Measurements from ENCODE around the gene CMBL. TPM values are rescaled to one million over a fixed set of nuclear protein-coding genes. Genes with fewer than 3 reads are reported as not detected.

Gene CMBL
- total RNA-seq, 1 donor from 2014 or later, result 116 TPM

DNA sequence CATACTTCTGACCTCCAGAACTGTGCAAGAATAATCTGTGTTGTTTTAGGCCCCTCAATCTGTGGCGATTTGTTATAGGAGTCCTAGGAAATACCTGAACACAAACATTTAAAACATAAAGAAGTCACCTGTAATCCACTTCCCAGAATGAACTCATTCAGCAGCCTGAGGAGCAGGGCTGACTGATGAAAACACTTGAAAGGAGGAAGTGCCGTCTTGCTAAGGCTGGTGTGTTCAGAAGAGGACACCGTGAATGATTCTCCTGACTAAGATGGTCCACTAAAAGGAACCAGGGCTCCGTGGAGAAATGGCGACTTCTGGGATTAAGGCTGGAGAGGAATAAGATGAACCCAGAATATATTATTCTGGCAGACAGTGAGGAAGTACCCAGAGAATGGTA, 27.1 kb upstream of the CMBL start:
- DNase-seq (ENCODE audit: low spot score), result no peak
- no peak for ATAC-seq

DNA sequence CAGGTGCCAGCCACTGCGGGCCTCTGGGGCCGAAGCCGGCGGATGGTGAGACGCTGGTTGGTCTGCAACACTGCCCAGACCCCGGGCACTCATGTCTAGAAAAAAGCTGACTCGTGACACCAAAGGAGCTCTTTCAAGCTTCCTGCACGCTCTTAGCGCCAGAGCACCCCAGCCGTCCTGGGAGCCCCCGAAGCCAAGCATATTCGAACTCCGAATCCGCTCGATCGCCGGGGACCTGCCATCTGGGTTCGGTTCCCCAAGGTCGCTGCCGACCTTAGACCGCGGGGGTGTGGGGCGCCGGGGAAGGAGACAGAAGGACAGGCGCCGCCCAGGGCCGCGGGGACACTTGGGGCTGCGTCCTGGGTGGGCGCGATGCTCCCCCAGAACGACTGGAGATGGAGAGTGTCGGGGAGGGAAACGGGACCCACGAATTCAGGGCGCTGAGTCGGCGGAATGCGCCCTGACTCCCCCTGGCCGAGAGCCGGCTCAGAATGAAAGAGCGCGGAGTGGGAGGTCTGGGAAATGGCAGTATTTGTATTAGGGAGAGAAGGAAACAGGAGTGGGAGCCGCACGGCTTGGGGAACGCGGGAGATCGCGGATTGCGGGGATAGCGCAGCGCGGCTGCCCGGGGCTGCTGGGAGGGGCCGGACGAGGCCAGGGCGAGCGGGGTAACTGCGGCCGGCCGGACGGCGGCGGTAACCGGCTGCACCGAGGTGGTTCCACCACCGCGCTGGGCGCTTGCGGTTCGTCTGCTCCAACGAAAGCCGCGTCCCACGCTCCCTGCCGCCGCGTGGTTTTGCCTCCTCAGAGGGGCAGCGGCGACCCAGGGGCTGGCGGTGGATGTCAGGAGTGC, 25.7 kb upstream of the CMBL start:
- ATAC-seq (peak; percentile 51), DNase-seq (ENCODE audit: low spot score) (peak; percentile 61)

DNA sequence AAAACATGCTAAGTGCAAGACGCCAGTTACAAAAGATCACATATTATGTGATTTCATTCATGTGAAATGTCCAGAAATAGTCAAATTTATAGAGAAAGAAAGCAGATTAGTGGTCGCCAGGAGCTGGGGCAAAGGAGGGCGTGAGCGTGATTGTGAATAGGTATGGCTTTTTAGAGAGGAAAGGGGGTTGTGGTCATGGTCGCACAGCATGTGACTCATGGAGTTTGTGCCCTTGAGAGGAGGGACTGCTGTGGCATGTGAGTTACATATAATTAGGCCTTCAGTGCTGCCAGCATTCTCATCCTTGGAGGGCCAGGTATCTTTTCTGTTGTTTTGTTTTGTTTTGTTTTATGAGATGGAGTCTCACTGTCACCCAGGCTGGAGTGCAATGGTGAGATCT, 24.6 kb upstream of the CMBL start:
- ATAC-seq, result no peak
- DNase-seq (ENCODE audit: low spot score), result no peak

DNA sequence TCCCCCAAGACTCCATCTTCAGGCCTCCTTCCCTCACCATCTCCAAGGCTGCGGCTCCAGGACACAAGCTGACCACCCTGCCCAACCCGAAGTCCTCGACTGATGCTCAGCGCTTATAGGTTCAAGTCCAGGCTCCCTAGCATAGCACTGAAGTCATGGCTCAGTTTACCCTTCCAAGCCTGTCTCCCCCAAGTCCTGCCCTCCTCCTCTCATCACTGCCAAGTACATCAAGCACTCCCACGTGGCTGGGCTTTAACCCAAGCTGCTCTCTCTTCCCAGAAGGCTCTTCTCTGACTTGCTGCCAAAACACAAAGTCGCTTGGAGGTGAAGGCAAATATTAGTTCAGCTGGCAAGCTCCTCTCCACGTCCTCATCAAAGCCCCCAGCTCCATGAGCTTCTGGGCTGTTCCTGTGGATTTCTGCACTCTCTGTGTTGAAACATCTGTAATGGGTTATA, 23.7 kb upstream of the CMBL start:
- DNase-seq (ENCODE audit: low spot score) (peak; percentile 95), ATAC-seq (peak; percentile 57)

DNA sequence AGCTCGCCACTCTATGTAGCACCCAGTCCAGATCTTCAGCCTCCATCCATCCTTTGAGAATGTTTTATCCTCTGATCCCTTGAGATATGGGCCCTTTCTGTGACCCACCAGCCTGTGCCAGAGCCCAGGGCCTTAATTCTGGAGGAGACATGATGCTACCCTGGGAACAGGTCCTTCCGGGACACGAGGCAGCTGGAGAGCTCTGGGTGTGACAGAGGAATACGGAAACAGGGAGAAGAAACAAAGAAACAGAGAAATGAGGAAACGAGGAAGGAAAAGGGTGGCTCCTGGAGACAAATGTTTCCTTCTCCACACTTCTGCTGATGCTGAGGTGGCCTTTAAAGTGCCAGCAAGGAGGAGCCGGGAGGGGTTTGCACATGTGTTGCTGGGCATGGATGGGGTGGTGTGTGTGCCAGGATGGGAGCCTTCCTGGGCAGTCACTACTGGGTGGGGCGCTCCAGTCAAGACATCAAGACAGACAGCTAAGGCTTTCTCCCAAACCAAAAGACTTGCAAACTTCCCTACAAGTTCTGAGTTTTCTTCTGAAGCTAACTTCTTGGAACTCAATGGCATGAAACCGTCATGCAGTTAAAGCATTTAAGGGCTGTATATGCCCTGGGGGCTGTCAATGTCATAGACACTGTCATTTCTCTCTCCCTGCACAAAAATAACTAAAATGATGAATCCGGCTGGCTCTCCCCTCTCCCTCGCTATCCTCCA, 23.0 kb upstream of the CMBL start:
- DNase-seq (ENCODE audit: low spot score), result peak; percentile 53
- ATAC-seq, result peak; percentile 28

DNA sequence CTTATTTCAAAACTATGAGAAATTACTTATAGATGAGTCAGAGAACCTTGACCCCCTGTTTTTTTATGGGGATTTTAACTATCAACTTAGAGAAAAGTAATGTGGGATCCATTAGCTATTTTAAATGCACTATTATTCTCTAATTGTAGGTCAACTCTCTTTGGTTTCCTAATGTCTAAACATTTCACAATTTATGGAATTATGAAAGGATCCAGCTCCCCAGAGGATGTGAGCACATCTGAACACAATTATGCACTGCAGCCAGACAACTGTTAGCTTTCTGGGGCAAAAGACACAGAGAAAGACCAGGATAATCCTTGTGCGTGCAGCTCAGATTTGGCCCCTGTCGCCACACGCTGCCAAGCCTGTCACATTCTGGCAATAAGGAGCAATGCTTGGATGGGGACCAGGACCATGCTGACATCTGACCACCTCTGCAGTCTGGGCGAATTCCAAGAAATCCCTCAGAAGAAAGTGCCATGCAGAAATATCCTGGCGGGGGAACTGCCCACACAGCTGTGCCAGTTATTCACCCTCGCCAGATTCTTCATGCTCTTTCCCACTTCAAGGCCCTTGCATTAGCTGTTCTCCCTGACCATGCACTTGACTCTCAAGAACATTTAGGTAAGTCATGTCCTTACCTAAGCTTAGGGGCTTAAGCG, 22.2 kb upstream of the CMBL start:
- DNase-seq (ENCODE audit: low spot score), result peak; percentile 87

DNA sequence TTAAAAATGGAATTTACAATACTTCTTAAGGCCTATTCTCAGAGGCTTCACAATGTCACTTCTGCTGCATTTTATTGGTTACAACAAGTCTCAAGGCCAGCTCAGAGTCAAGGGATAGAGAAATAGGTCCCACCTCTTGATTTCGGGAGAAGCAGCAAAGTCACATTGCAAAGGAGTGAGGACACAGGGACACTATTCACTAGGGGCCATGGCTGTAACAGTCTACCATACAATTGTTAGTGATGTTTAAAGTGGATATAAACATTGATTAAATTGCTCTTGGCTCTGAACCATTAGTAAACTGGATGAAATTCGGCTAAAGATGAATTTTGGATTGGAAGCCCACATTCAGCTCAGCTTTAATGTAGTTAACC, 21.7 kb upstream of the CMBL start:
- DNase-seq (ENCODE audit: low spot score), result peak; percentile 16

More for the DNA sequence above, 22.2 kb upstream of the CMBL start:
- peak; percentile 52 for ATAC-seq

DNA sequence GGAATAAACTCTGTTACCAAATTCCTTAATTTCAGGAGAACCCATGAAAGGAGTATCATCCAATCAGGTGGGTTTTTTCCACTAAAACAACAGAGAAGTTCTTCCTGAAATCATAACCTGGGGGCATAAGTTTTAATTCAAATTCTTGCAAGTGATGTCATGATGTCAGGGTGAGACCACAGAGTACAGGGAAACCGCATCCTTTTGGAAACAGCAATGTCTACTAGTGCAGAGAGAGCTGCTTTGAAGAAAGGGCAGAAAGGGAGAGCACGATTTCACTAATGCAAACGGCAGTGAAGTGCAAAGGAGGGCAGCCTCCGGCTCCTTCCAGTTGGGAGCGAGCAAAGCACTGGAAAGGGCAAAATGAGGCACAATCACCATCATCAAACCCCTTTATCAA, 20.6 kb upstream of the CMBL start:
- DNase-seq (ENCODE audit: low spot score) (peak; percentile 5), ATAC-seq (no peak)

More for the DNA sequence above, 21.7 kb upstream of the CMBL start:
- ATAC-seq, result no peak

DNA sequence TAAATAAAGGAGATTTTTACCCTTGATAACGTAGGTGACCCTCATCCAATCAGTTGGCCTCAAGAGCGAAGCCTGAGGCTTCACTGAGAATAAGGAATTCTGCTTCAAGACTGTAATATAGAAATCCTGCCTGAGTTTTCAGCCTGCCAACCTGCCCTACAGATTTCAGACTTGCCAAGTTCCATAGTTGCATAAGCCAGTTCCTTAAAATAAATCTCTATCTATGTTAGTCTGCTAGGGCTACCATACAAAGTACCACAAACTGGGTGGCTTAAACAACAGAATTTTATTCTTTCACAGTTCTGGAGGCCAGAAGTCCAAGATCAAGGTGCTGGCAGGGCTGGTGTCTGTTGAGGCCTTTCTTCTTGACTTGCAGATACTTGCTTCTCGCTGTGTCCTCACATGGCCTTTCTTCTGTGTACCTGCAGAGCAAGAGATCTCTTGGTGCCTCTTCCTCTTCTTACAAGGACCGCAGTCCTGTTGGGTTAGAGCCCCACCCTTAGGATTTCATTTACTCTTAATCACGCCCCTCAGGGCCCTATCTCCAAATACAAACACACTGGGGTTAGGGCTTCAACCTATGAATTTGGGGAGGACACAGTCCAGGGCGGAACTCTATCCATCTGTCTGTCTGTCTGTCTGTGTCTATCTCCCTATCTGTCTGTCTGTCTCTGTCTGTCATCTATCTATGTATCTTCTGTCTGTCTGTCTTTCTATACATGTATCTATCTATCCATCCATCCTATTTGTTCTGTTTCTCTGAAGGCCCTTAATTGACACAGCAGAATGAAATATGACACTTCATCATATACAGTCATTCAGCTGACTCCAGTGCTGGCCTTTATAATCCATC, 17.0 kb upstream of the CMBL start:
- peak; percentile 59 for ATAC-seq
- peak; percentile 10 for DNase-seq (ENCODE audit: low spot score)

DNA sequence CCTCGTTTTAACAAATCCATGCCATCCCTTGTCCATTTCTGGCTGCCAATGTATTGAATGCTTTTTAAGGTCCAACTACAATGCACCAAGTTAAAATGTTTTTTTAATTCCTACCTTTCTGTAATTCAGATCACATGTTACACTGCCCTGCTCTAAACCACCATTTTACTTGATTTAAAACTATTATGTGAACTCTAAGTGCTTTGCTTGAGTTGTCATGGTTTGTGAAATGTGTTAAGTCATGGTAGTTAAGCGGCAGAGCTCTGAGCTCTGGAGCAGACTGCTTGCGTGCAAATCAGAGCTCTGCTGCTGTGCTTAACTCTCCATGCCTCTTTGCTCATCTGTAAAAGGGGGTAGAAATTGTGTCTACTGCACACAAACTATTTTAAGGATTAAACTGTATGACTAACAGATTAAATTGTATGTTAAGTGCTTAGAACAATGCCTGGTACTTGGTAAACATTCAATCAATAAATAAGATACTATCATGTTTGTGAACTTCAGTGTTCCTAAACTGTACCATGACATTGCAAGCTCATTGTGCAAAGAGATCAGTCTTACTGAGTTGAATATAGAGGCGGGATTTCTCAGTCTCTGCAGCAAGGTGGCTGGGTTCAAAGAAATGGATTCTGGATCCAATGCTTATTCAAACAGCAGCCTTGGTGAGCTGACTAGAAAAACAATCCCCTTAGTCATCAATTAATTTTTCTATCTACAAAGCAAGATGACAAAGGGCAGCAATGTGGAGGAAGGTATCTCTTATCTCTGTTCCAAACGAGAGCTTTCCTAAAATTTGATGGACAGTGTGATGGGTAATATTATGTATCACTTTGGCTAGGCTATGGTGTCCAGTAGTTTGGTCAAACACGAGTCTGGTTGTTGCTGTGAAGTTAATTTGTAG, 16.1 kb upstream of the CMBL start:
- DNase-seq (ENCODE audit: low spot score) (no peak), ATAC-seq (peak; percentile 64)

DNA sequence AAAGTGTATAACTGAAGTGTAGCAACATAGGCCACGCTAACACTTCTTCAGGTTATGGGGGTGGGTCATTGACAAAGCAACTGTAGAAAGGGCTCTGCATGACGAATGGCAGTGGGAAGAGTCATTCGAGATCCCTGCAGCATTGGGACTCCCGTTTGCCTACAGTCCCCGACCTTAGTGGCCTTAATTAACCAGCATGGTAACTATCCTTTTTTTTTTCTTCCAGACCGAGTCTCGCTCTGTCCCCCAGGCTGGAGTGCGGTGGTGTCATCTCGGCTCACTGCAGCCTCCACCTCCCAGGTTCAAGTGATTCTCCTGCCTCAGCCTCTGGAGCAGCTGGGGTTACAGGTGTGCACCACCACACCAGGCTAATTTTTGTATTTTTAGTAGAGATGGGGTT, 14.2 kb upstream of the CMBL start:
- no peak for DNase-seq (ENCODE audit: low spot score)
- no peak for ATAC-seq

DNA sequence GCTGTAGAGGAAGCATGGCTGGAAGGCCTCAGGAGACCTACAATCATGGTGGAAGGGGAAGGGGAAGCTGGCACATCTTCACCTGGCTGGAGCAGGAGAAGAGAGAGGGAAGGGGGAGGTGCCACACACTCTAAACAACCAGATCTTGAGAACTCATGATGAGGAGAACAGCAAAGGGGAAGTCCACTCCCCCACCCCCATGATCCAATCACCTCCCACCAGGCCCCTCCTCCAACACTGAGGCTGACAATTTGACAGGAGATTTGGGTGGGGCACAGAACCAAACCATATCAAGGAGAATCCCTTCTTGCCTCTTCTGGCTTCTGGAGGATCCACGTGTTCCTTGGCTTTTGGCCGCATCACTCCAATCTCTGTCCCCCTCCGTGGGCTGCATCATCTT, 13.1 kb upstream of the CMBL start:
- ATAC-seq, result no peak
- DNase-seq (ENCODE audit: low spot score), result no peak

DNA sequence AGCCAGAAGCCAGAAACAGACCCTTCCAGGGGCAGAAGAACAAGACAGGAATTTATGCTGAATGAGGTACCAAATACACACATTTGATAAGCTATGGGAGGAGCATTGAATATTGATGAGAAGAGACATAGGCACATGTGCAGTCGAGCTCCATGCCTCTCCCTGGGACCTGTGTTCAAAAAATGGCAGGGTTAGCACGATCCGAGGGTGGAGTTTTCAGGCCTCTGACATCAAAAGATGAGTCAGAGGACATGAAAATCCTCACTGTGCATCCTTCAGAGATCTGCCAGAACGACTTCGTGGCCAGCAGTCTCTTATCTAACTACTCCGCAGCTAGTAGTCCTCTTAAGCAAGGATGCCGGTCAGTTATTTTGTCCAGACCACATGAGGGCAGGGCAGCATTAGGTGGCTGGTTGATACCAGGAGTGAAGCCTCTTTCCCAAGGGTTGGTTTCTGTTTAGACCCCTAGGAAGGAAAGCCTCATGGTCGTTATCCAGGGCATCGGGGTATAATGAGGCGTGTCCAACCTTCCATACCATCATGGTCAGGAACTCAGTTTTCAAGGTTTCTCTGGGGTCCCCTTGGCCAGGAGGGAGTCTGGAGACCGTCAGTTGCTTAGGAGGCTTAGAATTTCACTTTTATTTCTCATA, 11.6 kb upstream of the CMBL start:
- DNase-seq (ENCODE audit: low spot score) (no peak), ATAC-seq (peak; percentile 94)

DNA sequence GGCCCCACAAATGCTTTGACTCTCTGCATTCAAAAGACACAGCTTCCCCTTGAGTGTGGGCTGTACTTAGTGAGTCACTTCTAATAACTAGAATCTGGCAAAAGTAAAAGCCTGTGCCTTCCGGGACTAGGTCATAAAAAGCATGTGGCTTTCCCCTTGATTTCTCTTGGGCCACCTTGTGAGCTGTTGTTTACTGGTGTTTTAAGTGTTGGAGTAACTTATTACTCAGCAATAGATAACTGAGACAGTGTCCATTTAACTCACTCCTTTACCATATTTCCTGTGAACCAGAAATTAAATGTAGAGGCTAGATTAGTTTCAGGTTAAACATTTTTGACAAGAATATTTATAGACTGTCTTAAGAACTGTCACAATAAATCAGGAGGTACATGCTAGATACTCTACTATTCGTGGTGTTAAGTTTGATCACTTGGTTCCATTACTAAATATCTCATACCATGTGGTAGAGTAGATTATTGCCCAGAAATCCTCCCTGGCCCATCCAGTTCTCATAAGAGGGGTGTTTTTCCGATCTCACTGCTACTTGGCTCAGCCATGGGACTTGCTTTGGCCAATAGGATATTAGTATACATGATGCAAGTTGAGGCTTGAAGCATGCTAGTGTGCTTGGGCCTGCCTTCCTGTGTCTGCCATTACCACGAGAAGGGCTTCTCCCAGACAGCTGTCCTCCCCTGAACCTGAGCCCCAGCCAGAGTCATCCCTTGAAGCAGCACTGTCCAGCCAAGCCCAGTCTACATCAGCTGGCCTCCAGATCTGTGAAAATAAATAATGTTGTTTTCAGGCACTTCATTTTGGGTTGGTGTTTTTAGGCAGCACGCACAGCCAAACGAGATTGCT, 10.4 kb upstream of the CMBL start:
- ATAC-seq, result no peak
- DNase-seq (ENCODE audit: low spot score), result no peak

DNA sequence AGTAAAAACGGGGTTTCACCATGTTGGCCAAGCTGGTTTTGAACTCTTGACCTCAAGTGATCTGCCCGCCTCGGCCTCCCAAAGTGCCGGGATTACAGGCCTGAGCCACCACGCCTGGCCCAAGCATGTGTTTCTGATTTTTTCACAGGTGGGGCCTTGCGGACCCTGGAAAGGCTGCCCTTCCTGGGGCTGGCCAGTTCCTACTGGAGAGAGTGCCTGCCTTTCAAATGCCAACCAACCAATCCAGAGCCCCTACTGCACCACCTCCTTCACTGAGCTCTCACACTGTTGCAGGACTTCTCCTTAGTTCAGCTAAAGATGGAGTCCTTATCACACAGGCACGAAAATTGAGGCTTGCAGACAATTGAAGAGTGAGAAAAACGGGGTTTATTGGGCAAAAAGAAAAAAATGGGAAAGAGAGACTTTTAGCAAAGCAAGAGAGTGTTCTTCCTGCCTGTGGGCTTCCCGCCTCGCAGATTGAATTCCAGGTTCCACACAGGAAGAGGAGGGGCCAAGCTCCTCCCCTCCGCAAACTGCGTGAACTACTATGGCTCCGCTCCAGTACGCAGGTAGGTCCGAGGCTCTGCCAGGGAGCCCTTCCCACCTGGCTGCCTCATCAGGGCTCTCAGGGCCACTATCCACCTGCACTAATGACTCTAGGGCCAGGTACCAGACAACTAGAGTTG, 8.3 kb upstream of the CMBL start:
- DNase-seq (ENCODE audit: low spot score) (no peak), ATAC-seq (no peak)

DNA sequence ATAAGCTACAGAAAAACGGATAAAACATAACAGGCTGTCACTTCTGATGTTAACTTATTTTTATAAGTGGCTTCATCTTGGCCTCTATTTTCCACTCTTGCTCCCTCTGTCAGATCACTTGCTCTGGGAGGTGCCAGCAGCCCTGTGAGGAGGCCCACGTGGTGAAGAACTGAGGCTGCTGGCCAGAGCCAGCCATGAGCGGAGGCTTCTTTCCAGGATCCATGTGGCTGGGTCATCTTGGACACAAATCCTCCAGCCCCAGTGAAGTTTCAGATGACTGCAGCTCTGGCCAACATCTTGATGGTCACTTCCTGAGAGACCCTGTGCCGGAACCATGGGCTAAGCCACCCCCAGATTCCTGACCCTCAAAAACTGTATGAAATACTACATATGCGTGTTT, 7.5 kb upstream of the CMBL start:
- ATAC-seq (no peak), DNase-seq (ENCODE audit: low spot score) (no peak)

DNA sequence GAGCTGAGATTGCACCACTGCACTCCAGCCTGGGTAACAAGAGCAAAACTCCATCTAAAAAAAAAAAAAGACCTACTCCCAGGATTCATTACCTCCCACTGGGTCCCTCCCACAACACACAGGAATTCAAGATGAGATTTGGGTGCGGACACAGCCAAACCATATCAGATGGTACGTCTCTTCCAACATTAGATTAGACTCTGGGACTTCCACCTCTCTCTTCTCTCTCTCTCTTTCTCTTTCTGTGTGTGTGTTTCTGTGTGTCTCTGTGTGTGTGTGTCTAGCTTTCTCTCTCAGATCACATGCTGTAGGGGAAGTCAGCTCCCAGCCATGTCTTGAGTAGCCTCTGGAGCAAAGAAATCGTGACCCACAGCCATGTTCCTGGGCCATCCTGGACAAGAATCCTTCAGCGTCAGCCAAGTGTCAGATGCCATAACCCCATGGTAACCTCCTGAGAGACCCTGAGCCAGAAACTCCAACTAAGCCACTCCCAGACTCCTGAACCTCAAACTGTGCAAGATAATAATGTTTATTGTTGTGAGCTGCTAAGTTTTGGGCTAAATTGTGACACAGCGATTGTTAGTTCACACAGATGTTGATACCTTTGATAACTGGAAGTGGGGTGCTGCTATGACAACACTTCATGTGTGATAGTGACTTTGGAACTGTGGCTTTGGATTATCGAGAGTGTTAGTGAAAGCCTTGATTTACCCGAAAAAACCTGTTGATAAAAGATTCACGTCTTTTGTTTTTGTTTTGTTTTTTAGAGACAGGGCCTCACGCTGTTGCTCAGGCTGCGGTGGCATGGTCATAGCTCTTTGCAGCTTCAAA, 4.1 kb upstream of the CMBL start:
- ATAC-seq, result no peak
- DNase-seq (ENCODE audit: low spot score), result no peak

Measured in left lobe of liver (tissue), 2 donors.